Prostate gland (tissue), 2 donors: Measurements from ENCODE around the gene OSR1.

Experiments
- POLR2A ChIP-seq: fragments of 450-650 bp; IDR thresholded peaks from one replicate; pipeline ENCODE4 v1.6.1; 2016; ENCODE audit warnings: antibody characterized with exemption, mild to moderate bottlenecking
- TF ChIP-seq, protein P1 (sequence below), 4 experiments: fragments of 200-600 bp in 2 of 4; fragments of 450-650 bp in 2 of 4; sonication (generic) in 2 of 4; IDR thresholded peaks; 1 replicate in 3 of 4; 2 replicates in 1 of 4; pipeline ENCODE4 v1.5.1; 2016 to 2019; ENCODE audit warnings: antibody characterized with exemption in 4 of 4, mild to moderate bottlenecking in 2 of 4, moderate library complexity in 2 of 4

DNA sequence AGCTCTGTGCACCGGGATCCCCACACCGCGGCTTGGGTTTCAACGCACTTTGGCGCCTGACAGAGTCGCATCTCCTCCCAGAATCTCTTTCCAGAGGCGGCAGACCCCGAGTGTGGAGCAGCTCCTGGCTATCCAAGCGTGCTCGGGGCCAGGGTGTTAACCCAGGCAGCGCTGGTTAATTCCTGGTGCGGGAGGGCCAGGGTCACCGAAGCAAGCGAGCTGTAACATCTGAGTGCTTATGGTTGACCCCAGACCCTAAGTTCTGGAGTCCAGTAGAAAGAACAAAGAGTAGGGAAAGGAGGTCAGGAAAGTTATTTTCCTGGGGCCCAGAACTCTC, 566 bp upstream of the OSR1 start:
- TF ChIP-seq, protein P1, sequence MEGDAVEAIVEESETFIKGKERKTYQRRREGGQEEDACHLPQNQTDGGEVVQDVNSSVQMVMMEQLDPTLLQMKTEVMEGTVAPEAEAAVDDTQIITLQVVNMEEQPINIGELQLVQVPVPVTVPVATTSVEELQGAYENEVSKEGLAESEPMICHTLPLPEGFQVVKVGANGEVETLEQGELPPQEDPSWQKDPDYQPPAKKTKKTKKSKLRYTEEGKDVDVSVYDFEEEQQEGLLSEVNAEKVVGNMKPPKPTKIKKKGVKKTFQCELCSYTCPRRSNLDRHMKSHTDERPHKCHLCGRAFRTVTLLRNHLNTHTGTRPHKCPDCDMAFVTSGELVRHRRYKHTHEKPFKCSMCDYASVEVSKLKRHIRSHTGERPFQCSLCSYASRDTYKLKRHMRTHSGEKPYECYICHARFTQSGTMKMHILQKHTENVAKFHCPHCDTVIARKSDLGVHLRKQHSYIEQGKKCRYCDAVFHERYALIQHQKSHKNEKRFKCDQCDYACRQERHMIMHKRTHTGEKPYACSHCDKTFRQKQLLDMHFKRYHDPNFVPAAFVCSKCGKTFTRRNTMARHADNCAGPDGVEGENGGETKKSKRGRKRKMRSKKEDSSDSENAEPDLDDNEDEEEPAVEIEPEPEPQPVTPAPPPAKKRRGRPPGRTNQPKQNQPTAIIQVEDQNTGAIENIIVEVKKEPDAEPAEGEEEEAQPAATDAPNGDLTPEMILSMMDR (IDR thresholded peaks at IDR 0.05): no peak
- TF ChIP-seq POLR2A: no peak
